HEK293 (cell line): Measurements from ENCODE around the gene DNMT3L.

Experiments
- CTCF ChIP-seq: fragments of 450-650 bp; formaldehyde crosslinking; IDR thresholded peaks from 2 replicates; pipeline ENCODE4 v1.5.1; 2016; ENCODE audit warnings: missing biosample characterization, missing genetic modification characterization
- REST ChIP-seq: fragments of 450-650 bp; formaldehyde crosslinking; IDR thresholded peaks from 2 replicates; pipeline ENCODE4 v1.5.1; 2016; ENCODE audit warnings: missing biosample characterization, missing genetic modification characterization
- SCRT1 ChIP-seq: fragments of 450-650 bp; formaldehyde crosslinking; IDR thresholded peaks from 2 replicates; pipeline ENCODE4 v1.5.1; 2016; ENCODE audit warnings: missing biosample characterization, missing genetic modification characterization, borderline replicate concordance
- ZEB2 ChIP-seq: fragments of 450-650 bp; formaldehyde crosslinking; IDR thresholded peaks from 2 replicates; pipeline ENCODE4 v1.5.1; 2016; ENCODE audit warnings: missing biosample characterization, missing genetic modification characterization
- ZNF174 ChIP-seq: fragments of 450-650 bp; formaldehyde crosslinking; IDR thresholded peaks from 2 replicates; pipeline ENCODE4 v1.5.0; 2017; ENCODE audit warnings: missing biosample characterization, mild to moderate bottlenecking, missing genetic modification characterization
- ZNF670 ChIP-seq: fragments of 450-650 bp; formaldehyde crosslinking; IDR thresholded peaks from 2 replicates; pipeline ENCODE4 v1.5.1; 2016; ENCODE audit warnings: missing biosample characterization, missing genetic modification characterization, low read depth

- TF ChIP-seq CTCF (no peak), ZEB2 (tag by site-specific recombination) (no peak), ZNF174 (no peak), ZNF670 (tag by site-specific recombination) (no peak), REST (tag by site-specific recombination) (no peak), SCRT1 (tag by site-specific recombination) (no peak)
Observed at GRCh38 chr21:44296916-44297315, 35.2 kb upstream of the DNMT3L start.
